Pancreas (tissue), 10 donors: ENCODE measurements around the gene MTHFSD. TPM values are rescaled to one million over a fixed set of nuclear protein-coding genes. Genes with fewer than 3 reads are reported as not detected.
A peak's percentile ranks its signal among the peaks of the same experiment; 100 is the strongest.

ENCODE experiments used
- ATAC-seq, 4 donors: fragments of 200-7000 bp; cut with Tn5 transposase; one replicate each; pipeline versions ENCODE4 v1.8.0 to v1.9.1; 2020; ENCODE audit warnings: mild to moderate bottlenecking in 4 of 4, moderate library complexity in 4 of 4
- DNase-seq, 6 donors: peaks; one replicate each; pipeline ENCODE4 v3.0.0-alpha.2; 2020
- FAIRE-seq: peaks from 2 replicates; lab custom pipeline; 2012; peaks lifted over from hg19 to GRCh38; lab: Jason Lieb, UNC
- H3K27ac ChIP-seq, 4 donors: fragments of 200-600 bp; sonication (generic); 1 replicate in 3 of 4; 2 replicates in 1 of 4; pipeline versions ENCODE4 v1.5.0 to v1.8.0; 2020
- H3K27me3 ChIP-seq, 4 donors: fragments of 200-600 bp; one replicate each; pipeline ENCODE4 v1.8.0; 2021
- H3K36me3 ChIP-seq, 3 donors: fragments of 200-600 bp; sonication (generic) in 1 of 3; one replicate each; pipeline versions ENCODE4 v1.5.0 to v1.8.0; 2020 to 2021
- H3K4me1 ChIP-seq, 3 donors: fragments of 200-600 bp; one replicate each; pipeline ENCODE4 v1.8.0; 2021
- H3K4me3 ChIP-seq, 4 donors: fragments of 200-600 bp; sonication (generic) in 2 of 4; one replicate each; pipeline versions ENCODE4 v1.5.0 to v1.8.0; 2020 to 2021
- H3K9me3 ChIP-seq, 4 donors: fragments of 200-600 bp; one replicate each; pipeline ENCODE4 v1.8.0; 2021
- WGBS, 2 donors: extraction: QIAGEN DNeasy Blood & Tissue Kit; methylation state at CpG; one replicate each; pipeline ENCODE4 v1.1.7; 2013; 5-methylcytosine and 5-hydroxymethylcytosine counted together
- intact Hi-C, 3 donors: fragments of 100-400 bp; cut with DNase I; formaldehyde crosslinking; loops; one replicate each; pipeline versions ENCODE4 v1.11.1 to v1.14.2; 2022
- polyA plus RNA-seq, 2 donors: library from polyadenylated mRNA; stranded (reverse); fragments of 200-250 nt; gene quantifications; one replicate each; pipeline ENCODE4 v1.2.3, GENCODE V29; 2013
- total RNA-seq, 6 donors: library from RNA; stranded (reverse); fragmentation: NEBNext Ultra II Directional in 4 of 6; extraction: Animal tissue kit (Norgen Biotek cat#: 25700) in 4 of 6; gene quantifications; one replicate each; pipeline versions ENCODE4 v1.2.1 to v1.2.4, GENCODE V29; 2021 to 2023
- TF ChIP-seq, protein P1 (sequence below), 4 donors: fragments of 200-600 bp; sonication (generic) in 3 of 4; IDR thresholded peaks; one replicate each; pipeline versions ENCODE4 v1.5.0 to v1.8.0; 2021; ENCODE audit warnings: antibody characterized with exemption in 4 of 4
- donor health status: healthy with polysubstance abuse.
- donor health status: DM: no; HTN: no; CAD: no; lungs with moderate emphysema.
- donor health status: DM: no; HTN: no; CAD: no.
- donor health status: control.
- donor health status: control.
- donor health status: Bipolar disorder and iron deficiency.
- donor health status: DM: yes; HTN: yes; CAD: no.
- donor health status: DM: no; HTN: no; CAD: no.
- donor health status: DM: no; HTN: no; CAD: no.
- donor health status: DM: yes; HTN: yes; CAD: no.

The MTHFSD gene
- total and polyA plus RNA-seq, 8 donors = 7.3 to 17.6 (median 10.4) TPM

DNA sequence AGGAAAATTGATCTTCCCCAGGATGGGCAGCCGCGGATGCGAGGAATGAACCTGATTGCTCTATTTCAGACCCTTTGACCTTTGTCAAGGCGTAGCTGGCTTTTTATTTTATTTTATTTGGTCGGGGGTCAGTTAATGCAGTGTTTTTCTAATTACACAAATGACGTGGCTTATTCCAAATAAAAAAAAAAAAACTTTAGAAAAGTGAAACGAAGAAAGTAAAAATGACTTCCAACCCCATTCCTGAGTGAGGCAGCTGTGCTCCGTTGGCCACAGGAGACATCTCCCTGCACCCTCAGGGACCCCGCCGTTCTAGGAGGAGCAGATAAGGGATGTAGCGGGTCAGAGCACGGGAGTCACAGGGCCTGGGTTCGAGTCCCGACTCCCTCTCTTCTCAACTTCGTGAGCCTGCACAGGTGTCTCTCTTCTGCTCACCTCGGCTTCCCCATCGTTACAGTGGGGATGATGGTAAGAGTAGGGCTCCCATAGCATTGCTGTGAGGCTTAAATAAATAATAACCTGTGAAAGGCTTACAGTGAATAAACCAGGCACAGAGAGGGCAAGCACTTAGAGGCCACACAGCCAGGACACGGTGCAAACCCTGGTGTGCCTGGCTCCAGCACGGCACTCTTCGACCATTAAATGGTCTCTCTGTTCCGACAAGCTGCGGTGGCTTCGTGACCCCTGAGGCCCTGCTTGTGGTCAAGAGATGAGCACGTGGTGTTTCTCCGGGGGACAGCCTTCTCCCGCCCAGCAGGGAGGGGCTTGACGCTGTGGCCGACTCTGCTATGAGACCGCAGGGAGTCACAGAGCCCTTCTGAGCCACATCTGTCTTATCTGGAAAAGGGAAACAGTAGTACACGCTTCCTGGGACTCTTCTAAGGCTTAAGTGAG, 34.5 kb downstream of the MTHFSD start:
- Histone ChIP-seq H3K4me3 (no peak overlapping the region), H3K4me1 (no peaks in the 10 kb centered on the region), H3K9me3 (no peaks in the 10 kb centered on the region), H3K36me3 (no peaks in the 10 kb centered on the region), H3K27me3 (peaks cover 0 to 32% (median 0%) of the 10 kb centered on the region in 4 donors), H3K27ac (no peak overlapping the region)
- no peak for ATAC-seq
- DNase-seq = no peak
- TF ChIP-seq, protein P1, sequence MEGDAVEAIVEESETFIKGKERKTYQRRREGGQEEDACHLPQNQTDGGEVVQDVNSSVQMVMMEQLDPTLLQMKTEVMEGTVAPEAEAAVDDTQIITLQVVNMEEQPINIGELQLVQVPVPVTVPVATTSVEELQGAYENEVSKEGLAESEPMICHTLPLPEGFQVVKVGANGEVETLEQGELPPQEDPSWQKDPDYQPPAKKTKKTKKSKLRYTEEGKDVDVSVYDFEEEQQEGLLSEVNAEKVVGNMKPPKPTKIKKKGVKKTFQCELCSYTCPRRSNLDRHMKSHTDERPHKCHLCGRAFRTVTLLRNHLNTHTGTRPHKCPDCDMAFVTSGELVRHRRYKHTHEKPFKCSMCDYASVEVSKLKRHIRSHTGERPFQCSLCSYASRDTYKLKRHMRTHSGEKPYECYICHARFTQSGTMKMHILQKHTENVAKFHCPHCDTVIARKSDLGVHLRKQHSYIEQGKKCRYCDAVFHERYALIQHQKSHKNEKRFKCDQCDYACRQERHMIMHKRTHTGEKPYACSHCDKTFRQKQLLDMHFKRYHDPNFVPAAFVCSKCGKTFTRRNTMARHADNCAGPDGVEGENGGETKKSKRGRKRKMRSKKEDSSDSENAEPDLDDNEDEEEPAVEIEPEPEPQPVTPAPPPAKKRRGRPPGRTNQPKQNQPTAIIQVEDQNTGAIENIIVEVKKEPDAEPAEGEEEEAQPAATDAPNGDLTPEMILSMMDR (IDR thresholded peaks at IDR 0.05) = no peak
- 32 to 43% methylated on average over 30 of the region's 30 CpGs for WGBS, 2 donors
- intact Hi-C loops = loop anchor here in 1 of 3 donors (10.0 kb wide), 1 partner anchor 56 kb away; no protein-coding TSS in a partner anchor
- no peak for FAIRE-seq

DNA sequence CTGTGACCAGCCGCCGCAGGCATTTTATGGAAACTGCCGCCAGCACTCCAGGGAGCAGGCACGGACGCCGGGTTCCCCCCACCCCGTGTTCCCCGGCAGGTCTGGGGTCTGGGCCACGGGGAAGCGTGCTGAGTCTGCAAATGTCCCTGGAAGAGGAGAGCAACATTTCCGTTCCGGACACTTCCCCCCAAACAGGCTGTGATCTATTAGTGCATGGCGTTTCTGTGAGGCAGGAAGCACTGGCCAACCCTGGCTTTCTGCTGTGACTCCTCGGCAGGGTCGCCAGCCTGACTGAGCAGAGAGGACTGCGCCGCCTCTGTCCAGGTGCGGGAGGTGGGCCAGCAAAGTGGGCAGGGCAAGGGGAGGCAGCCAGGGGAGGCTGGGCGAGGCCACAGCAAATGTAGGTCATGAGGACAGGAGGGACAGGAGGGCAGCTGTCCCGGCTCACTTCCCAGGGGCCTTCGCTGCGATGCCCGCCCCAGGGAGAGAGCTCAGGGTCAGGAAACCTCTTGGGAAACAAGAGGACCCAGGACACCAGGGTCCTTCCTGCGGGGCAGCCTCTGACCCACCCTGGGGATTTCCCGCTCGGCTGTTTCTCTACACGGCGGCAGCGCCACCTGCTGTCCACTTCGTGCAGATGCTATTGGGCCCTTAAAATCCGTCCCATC, 35.3 kb downstream of the MTHFSD start:
- Histone ChIP-seq H3K27me3 (peaks cover 0 to 35% (median under 1%) of the 10 kb centered on the region in 4 donors), H3K4me1 (no peaks in the 10 kb centered on the region), H3K4me3 (no peak overlapping the region), H3K27ac (no peak overlapping the region), H3K9me3 (no peaks in the 10 kb centered on the region), H3K36me3 (no peaks in the 10 kb centered on the region)
- WGBS, 2 donors = 22% methylated on average over 31 of the region's 31 CpGs
- DNase-seq = peak in 4 of 6 donors; percentile 15 to 84 (median 41)
- intact Hi-C loops = loop anchor here (5.0 to 10.0 kb wide), 5 partner anchors 55 to 697 kb away; no protein-coding TSS in a partner anchor
- no peak for FAIRE-seq
- TF ChIP-seq, protein P1 (IDR thresholded peaks at IDR 0.05) = peak; percentile 73 to 88 (median 82)
- peak; percentile 47 to 75 (median 68) for ATAC-seq

DNA sequence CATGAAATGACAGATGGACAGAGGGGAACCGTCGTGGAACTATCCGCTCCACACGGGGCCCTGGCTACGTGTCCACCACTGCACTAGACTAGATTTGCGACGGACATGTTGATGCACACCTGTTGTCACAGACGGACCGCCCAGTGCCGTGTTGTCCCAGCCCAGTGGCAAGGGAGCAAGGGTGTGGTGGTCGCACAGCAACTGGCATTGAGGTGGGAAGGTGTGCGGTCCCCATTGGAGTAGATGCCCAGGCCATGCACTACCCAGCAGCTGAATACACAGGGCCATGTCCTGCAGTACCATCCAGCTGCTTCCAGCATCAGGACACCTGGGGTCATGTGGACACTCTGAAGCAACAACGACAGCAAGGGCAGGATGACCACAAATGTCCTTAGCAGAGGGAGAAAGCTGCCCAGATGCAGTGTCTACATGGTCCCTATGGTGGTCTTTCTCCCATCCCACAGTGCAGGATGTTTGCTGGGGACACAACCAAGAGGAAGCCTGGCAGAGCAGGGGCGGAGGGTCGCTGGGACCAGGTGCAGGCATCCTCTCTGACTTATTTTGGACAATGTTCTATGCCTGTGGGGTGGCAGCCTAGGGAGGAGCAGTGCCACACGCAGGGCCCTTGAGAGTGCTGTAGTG, 35.9 kb downstream of the MTHFSD start:
- 72 to 84% methylated on average over 16 of the region's 16 CpGs for WGBS, 2 donors

DNA sequence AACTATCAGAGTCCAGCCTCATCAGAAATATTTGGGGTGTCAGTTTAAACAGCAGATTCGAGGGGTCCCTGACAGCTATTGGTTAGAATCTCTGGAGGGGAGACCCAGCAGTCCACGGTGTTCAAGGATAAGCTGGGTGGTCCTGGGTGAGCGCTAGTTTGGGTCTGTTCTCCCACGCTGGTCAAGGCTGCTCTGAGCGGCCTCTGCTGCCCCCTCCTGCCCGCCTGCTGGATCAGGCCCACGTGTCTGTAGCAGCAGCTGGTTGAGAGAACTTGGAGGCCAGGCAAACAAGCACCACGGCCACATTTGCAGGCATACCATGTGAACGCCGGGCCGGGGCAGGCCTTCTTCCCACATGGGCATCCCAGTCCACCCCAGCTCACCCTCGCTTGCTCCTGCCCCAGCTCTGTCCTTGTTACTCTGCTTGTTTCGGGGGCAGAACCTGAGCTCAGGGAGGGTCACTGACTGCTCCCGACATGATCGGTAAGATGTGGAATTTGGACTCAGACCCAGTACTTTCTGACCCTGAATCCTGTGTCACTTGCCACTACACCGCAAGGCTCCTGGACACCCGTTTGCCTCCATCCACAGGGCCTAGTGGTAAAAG, 37.3 kb downstream of the MTHFSD start:
- intact Hi-C loops = loop anchor here (5.0 to 10.0 kb wide), 4 partner anchors 175 to 695 kb away; no protein-coding TSS in a partner anchor
- H3K4me3 ChIP-seq = no peak overlapping the region
- H3K9me3 ChIP-seq = no peaks in the 10 kb centered on the region
- no peaks in the 10 kb centered on the region for H3K4me1 ChIP-seq
- TF ChIP-seq, protein P1 (IDR thresholded peaks at IDR 0.05) = peak in 3 of 4 donors; percentile 22 to 41 (median 30)
- ATAC-seq = peak in 3 of 4 donors; percentile 77 to 85 (median 77)
- WGBS, 2 donors = 19 to 21% methylated on average over 17 of the region's 17 CpGs
- H3K27ac ChIP-seq = no peak overlapping the region
- peak in 3 of 6 donors; percentile 33 to 75 (median 37) for DNase-seq
- H3K27me3 ChIP-seq = peaks cover 0 to 51% (median 1%) of the 10 kb centered on the region in 4 donors
- FAIRE-seq = no peak
- no peaks in the 10 kb centered on the region for H3K36me3 ChIP-seq

More for the DNA sequence above, 35.9 kb downstream of the MTHFSD start:
- intact Hi-C loops = loop anchor here (5.0 to 10.0 kb wide), 4 partner anchors 177 to 697 kb away; no protein-coding TSS in a partner anchor
- no peak for ATAC-seq
- no peak for FAIRE-seq
- H3K4me3 ChIP-seq = no peak overlapping the region
- H3K9me3 ChIP-seq = no peaks in the 10 kb centered on the region
- H3K36me3 ChIP-seq = no peaks in the 10 kb centered on the region
- DNase-seq = no peak
- TF ChIP-seq, protein P1 (IDR thresholded peaks at IDR 0.05) = no peak
- H3K27ac ChIP-seq = no peak overlapping the region
- H3K27me3 ChIP-seq = peaks cover 0 to 40% (median 1%) of the 10 kb centered on the region in 4 donors
- no peaks in the 10 kb centered on the region for H3K4me1 ChIP-seq
